HG02852 (cell line): ENCODE results near the gene KIAA1191.
"Not testable (repeated sequence)": the region's sequence is repeated elsewhere in the genome, so short reads cannot be mapped to it uniquely, and the experiment has no call there.

Experiments
- ATAC-seq: cut with Tn5 transposase; IDR thresholded peaks from one replicate; pipeline ENCODE4 v1.9.1; 2021; ENCODE audit warnings: mild to moderate bottlenecking, moderate library complexity; ENCODE audit not compliant: unreplicated experiment

KIAA1191 gene

DNA sequence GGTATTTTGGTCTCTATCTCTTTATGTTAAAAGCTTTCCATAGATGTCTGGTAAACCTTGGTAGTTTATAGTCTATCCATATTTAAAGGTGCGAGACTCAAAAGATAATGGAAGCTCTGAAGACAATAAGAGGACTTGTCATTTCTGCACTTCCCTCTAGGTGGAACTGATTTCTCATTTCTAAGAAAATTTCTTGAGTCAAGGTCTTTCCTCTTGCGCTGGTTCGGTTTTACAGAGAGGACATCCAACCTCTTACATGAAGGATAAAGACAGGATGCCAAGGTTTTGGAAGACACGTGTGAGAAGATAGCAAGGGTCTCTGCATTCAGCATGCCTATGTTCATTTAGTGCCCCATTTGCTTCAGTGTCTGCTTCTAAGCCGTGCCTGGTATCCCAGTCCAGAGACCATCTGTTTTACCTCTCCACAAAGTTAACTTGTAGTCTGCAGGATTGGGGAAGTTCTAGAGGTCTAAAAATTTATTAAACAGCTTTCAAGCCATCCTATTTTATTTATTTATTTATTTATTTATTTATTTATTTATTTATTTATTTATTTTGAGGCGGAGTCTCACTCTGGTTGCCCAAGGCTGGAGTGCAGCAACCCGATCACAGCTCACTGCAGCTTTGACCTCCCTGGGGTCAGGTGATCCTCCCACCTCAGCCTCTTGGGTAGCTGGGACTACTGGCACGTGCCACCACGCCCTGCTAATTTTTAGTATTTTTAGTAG is 41.6 kb downstream of the KIAA1191 start:
- ATAC-seq = no peak

DNA sequence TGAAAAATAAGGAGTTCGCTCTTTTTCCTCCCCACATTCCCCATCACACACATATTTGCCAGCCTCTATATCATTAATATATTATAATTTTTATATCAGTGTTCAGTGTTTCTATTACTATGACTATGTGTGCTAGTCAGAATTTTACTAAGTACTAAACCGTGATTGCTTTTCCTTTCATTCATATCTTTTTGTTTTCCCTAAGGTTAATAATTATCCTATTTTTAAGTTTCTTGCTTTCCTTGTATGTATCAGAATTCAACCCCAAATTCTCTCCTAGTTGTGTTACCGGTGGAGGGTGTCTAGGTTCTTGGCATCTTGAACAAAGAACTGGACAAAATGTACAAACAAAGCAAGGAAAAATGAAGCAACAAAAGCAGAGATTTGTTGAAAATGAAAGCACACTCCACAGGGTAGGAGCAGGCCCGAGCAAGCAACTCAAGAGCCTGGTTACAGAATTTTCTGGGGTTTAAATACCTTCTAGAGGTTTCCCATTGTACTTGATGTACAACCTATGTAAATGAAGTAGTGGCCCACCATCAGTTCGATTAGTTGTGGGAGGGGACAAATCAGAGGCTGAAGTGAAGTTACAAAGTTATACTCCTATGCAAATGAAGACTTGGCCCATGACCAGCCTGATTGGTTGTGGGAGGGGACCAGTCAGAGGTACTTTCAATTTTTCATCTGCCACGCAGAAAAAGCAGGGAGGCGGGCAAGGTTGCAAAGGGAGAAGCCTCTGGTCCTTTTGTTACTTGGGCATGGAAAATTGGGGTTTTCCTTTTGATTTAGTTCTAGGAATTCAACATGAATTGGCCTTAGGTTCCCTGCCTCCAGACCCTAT is 43.8 kb downstream of the KIAA1191 start:
- no peak for ATAC-seq

DNA sequence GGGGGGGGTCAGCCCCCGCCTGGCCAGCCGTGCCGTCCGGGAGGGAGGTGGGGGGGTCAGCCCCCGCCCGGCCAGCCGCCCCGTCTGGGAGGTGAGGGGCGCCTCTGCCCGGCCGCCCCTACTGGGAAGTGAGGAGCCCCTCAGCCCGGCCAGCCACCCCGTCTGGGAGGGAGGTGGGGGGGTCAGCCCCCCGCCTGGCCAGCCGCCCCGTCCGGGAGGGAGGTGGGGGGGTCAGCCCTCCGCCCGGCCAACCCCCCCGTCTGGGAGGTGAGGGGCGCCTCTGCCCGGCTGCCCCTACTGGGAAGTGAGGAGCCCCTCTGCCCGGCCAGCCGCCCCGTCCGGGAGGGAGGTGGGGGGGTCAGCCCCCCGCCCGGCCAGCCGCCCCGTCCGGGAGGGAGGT is 56.2 kb downstream of the KIAA1191 start:
- ATAC-seq = not testable (repeated sequence)
